Ascending aorta (tissue), 2 donors: ENCODE data around the gene ARHGAP24. TPM values are rescaled to one million over a fixed set of nuclear protein-coding genes. Genes with fewer than 3 reads are reported as not detected.

Source experiments
- DNase-seq, 2 donors: peaks; one replicate each; pipeline ENCODE4 v3.0.0-alpha.2; 2019; ENCODE audit warnings: low spot score in 2 of 2
- H3K27ac ChIP-seq, 2 donors: fragments of 200-600 bp; sonication (generic); one replicate each; pipeline ENCODE4 v1.5.1; 2016 to 2017; ENCODE audit warnings: mild to moderate bottlenecking in 1 of 2
- H3K27me3 ChIP-seq: fragments of 200-600 bp; sonication (generic); one replicate; pipeline ENCODE4 v1.5.1; 2017
- H3K36me3 ChIP-seq, 2 donors: fragments of 200-600 bp; sonication (generic); one replicate each; pipeline ENCODE4 v1.5.1; 2016
- H3K4me1 ChIP-seq, 2 donors: fragments of 200-600 bp; sonication (generic); one replicate each; pipeline ENCODE4 v1.5.1; 2016 to 2017; ENCODE audit warnings: mild to moderate bottlenecking in 1 of 2
- H3K4me3 ChIP-seq, 2 donors: fragments of 200-600 bp; sonication (generic); one replicate each; pipeline ENCODE4 v1.5.1; 2016 to 2017; ENCODE audit warnings: mild to moderate bottlenecking in 1 of 2
- H3K9me3 ChIP-seq, 2 donors: fragments of 200-600 bp; sonication (generic); one replicate each; pipeline ENCODE4 v1.5.1; 2016
- CTCF ChIP-seq, 3 experiments: fragments of 200-600 bp in 2 of 3; fragments of 450-650 bp in 1 of 3; sonication (generic) in 2 of 3; IDR thresholded peaks; one replicate each; pipeline ENCODE4 v1.5.1; 2016 to 2019; ENCODE audit warnings: antibody characterized with exemption in 3 of 3, mild to moderate bottlenecking in 1 of 3, moderate library complexity in 1 of 3
- intact Hi-C: fragments of 100-400 bp; cut with DNase I; formaldehyde crosslinking; loops from one replicate; pipeline ENCODE4 v1.15.1; 2023
- total RNA-seq: library from RNA; depleted of rRNA; stranded (reverse); fragments of >200 nt; gene quantifications from one replicate; pipeline ENCODE4 v1.1.0, GENCODE V29; 2016

Gene ARHGAP24
- total RNA-seq, 1 donor from 2014 or later, result 13.9 TPM

DNA sequence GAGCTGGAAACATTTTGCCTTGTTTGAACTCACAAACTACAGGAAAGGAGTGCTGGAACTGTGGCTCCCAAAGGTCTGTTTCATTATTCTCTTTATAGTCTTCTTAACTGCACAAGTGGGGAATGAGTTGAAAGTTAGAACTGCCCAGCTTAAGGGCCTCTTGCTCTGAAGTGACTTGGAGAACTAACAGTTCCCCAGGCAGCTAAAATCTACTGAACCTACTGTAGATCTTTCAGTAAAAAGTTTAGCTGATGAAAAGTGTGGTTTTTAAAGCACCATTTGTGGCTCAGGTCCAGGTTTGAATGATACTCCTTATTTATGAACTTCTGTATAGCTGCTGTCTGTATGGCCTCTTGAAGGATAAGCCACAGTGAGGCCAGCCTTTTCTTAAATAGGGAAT is 531.1 kb downstream of the ARHGAP24 start:
- Histone ChIP-seq H3K4me1 (no peaks in the 10 kb centered on the region), H3K27ac (no peak overlapping the region), H3K27me3 (no peaks in the 10 kb centered on the region), H3K4me3 (no peak overlapping the region), H3K9me3 (no peaks in the 10 kb centered on the region), H3K36me3 (peaks cover 0 to 8% of the 10 kb centered on the region in 2 donors)
- DNase-seq, result no peak
- no peak for TF ChIP-seq CTCF (IDR thresholded peaks at IDR 0.05)
- intact Hi-C loops, result no loop called here

DNA sequence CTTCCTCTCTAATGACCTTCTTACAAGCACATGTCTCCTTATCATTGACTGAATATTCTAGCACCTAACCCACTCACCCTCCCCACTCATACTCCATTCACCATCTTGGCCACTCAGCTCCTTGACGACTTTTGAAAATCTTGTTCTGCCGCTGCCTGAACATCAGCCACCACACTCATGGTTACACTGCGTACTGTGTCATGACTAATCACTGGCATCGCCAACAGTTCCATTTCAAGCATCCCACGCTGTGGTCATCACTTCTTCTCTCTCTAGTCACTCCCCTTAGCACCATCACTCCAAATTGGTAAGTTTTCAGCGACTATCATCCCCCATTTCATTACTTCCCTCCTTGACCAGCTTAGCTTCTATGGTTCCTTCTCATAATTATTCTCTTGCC is 532.1 kb downstream of the ARHGAP24 start:
- Histone ChIP-seq H3K4me3 (no peak overlapping the region), H3K4me1 (peaks cover 0 to 8% of the 10 kb centered on the region in 2 donors), H3K9me3 (no peaks in the 10 kb centered on the region), H3K27me3 (no peaks in the 10 kb centered on the region), H3K27ac (no peak overlapping the region), H3K36me3 (peaks cover 0 to 8% of the 10 kb centered on the region in 2 donors)
- no peak for DNase-seq
- intact Hi-C loops, result no loop called here
- no peak for TF ChIP-seq CTCF (IDR thresholded peaks at IDR 0.05)

DNA sequence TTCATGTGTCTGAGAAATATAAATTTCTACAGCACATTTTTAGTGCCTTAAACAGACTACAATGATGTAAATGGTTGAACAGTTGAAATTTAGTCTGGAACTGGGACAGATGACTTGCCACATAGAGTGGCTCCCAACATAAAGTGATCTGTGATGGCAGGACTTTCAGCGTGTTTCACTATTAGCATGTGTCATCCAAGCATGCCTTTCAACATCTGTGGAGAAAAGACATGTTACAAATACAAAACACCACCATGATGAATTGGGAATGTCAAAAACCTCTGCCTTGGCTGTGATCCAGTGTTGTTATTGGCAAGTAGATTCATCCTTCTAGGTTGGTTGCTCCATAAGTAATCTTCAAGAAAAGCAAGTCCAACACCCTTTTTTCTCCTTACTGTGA is 536.2 kb downstream of the ARHGAP24 start:
- peak in 1 of 2 donors; percentile 79 for DNase-seq
- Histone ChIP-seq H3K4me1 (peaks cover 0 to 24% of the 10 kb centered on the region in 2 donors), H3K4me3 (no peak overlapping the region), H3K27ac (no peak overlapping the region), H3K9me3 (no peaks in the 10 kb centered on the region), H3K36me3 (no peaks in the 10 kb centered on the region), H3K27me3 (no peaks in the 10 kb centered on the region)
- no peak for TF ChIP-seq CTCF (IDR thresholded peaks at IDR 0.05)
- intact Hi-C loops, result loop anchor here (2.0 kb wide), 1 partner anchor 22 kb away; no protein-coding TSS in a partner anchor

GRCh38 chr4:86013621-86014020 is 538.7 kb downstream of the ARHGAP24 start:
- Histone ChIP-seq H3K27ac (no peak overlapping the region), H3K4me3 (no peak overlapping the region), H3K4me1 (peaks cover 0 to 24% of the 10 kb centered on the region in 2 donors), H3K9me3 (no peaks in the 10 kb centered on the region), H3K36me3 (no peaks in the 10 kb centered on the region), H3K27me3 (no peaks in the 10 kb centered on the region)
- intact Hi-C loops, result no loop called here
- no peak for DNase-seq
- TF ChIP-seq CTCF (IDR thresholded peaks at IDR 0.05), result no peak

GRCh38 chr4:86014599-86014998 is 539.6 kb downstream of the ARHGAP24 start:
- Histone ChIP-seq H3K27ac (no peak overlapping the region), H3K4me3 (no peak overlapping the region), H3K4me1 (peaks cover 0 to 24% of the 10 kb centered on the region in 2 donors), H3K36me3 (no peaks in the 10 kb centered on the region), H3K9me3 (no peaks in the 10 kb centered on the region), H3K27me3 (no peaks in the 10 kb centered on the region)
- intact Hi-C loops, result no loop called here
- DNase-seq, result no peak
- no peak for TF ChIP-seq CTCF (IDR thresholded peaks at IDR 0.05)
